Measurements from ENCODE around the gene TMEM63C.

TMEM63C gene, protein sequence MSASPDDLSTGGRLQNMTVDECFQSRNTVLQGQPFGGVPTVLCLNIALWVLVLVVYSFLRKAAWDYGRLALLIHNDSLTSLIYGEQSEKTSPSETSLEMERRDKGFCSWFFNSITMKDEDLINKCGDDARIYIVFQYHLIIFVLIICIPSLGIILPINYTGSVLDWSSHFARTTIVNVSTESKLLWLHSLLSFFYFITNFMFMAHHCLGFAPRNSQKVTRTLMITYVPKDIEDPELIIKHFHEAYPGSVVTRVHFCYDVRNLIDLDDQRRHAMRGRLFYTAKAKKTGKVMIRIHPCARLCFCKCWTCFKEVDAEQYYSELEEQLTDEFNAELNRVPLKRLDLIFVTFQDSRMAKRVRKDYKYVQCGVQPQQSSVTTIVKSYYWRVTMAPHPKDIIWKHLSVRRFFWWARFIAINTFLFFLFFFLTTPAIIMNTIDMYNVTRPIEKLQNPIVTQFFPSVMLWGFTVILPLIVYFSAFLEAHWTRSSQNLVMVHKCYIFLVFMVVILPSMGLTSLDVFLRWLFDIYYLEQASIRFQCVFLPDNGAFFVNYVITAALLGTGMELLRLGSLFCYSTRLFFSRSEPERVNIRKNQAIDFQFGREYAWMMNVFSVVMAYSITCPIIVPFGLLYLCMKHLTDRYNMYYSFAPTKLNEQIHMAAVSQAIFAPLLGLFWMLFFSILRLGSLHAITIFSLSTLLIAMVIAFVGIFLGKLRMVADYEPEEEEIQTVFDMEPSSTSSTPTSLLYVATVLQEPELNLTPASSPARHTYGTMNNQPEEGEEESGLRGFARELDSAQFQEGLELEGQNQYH

DNA sequence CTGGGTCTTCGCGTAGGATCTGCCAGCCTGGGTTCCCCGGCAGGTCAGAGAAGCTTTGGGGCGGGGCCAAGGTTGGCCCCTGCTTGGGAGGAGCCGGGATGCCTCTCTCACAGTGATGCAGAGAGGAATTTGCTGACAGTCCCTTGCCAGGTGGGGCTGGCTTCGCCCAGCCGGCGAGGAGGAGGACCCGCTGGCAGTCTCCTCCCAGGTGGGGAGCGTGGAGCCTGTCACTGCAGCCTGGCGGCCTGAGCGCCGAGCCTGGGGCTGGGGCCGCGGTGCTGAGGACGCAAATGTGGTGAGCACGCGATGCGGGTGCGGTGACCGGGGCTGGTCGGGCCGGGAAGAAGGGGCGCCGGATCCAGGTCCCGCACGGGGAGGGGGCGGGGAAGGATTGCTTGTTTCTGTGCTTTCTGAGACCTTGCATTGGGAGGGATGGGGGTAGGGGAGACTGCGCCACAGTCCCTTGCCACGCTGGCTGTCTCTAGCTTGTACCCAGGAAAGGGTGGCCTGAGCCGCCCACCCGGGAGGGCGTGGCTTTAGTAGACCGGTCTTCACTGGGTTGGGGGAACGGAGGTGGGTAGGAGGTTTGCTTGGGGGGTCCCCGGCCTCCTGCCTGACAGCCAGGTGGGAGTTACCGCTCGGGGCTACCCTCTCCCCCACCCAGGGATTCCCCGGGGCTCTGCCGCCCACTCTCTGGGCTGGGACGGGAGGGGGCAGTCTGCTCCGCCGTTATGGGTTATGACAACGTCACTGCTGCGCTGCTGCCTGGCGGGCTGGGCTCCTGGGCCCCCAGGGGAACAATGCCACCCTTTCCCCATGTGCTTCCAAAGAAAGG lies at the start of gene TMEM63C:
Gene TMEM63C (plus strand): TSS at position 196 of the 835 bp plus-strand sequence. CDS start 37,016 bp downstream, outside the sequence.
- DNase-seq (ENCODE audit: low read depth in 2 of 2) = peak; percentile 9 to 25

DNA sequence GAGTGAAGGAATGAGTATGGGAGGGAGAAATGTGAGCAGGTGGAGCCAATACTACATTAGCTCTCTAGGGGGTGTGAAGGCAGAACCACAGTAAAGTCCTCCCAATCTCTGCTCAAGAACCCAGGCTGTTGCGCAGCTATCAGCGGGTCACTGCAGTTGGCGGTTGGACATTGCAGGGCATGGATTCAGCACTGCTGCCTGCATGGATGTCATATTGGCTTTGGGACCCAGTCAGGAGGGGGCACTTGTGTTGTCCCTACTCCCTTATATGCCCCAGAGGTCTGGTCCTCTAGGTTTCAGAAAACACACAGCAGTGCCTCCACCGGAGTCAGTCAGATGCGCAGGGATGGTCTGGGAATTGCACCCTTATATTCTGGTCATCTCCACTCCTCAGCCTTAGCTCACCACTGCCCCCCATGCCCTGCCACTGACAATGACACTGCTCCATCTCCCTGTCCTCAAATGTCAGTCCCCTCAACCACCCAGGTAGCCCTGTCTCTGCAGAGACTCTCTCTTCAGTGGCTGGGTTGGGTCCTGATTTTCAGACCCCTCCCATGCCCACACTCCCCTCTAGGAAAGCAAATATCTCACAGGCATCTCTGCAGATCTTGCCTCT lies 49.6 kb upstream of the TMEM63C start:
- no peak for DNase-seq (ENCODE audit: low read depth in 2 of 2)

DNA sequence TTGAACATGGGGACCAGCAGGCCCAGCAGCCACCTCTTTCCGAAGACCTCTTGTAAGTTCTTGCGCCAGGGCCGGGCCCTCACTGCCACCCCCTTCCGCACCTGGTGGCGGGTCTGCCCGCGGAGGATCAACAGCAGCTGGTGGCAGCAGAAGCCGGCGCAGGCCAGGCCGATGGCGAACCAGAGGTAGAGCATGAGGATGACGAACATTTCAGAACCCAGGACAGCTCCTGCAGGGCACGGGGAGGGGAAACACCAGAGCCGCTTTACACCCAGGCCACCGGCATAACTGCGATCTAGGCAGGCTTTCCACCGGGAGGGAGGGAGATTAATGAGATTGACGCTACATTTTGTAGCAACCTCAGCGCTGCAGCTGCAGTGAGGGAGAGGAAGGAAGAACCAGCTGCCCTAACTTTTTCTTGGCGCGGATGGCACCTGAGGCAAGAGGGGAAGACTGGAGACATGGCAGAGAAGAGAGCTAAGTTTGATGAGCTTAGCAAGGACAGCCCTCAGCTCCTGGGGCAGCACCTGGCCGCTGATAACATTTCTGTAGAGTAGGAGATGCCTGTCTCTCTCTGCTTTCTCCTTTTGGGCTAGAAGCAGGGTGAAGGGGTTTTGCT lies 47.8 kb upstream of the TMEM63C start:
- no peak for DNase-seq (ENCODE audit: low read depth in 2 of 2)

DNA sequence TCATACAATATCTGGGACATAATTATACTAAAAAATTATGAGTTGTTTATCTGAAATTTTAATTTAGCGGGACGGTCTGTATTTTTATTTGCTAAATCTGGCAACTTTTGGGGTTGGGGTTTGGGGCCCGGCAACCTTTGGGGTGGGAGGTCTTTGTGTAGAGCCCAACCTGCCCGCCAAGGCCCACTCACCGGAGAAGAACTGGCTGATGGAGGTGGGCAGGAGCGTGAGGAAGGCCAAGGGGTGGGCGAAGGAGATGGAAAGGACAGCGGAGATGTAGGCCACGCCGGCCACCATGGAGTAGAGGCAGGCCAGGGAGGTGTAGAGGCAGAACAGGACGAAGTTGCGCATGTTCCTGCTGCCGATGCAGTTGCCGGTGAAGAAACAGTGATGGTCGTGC lies 42.6 kb upstream of the TMEM63C start:
- DNase-seq (ENCODE audit: low read depth in 2 of 2) = no peak

DNA sequence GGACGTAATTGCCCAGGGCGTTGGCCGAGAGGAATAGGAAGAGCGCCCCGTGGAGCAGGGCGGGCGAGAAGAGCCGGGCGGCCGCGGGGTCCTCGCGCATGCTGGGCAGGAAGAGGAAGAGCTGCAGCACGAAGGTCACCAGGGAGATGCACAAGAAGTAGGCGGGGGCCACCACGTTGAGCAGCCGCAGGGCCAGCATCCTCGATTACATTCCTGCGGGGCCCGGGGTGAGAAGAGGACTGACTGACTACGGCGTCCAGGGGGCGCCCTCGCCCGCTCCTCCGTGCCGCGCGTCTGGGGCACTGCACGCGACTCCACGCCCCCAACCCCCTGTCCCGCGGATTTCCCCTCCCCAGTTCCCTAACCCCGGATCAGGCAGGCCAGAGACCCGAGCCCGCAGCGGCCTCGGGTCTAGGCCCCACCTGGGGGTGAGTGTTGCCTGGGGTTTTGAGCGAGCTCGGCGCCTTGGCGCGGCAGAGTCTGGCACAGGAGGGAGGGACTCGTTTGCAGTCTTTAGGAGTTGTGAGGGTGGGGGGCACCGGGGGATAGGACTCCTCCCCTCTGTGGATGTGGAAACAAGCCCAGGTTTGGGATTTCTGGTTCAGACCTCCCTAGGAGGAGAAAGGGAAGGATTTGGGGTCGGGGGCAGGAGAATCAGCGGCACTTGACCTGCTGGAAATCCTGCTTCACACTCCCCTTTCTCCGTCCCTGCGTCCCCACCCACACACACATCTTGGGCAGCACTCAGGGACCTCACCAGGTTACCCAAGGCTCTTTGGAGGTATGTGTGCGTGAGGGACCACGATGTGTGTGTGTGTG lies 41.8 kb upstream of the TMEM63C start:
- no peak for DNase-seq (ENCODE audit: low read depth in 2 of 2)

DNA sequence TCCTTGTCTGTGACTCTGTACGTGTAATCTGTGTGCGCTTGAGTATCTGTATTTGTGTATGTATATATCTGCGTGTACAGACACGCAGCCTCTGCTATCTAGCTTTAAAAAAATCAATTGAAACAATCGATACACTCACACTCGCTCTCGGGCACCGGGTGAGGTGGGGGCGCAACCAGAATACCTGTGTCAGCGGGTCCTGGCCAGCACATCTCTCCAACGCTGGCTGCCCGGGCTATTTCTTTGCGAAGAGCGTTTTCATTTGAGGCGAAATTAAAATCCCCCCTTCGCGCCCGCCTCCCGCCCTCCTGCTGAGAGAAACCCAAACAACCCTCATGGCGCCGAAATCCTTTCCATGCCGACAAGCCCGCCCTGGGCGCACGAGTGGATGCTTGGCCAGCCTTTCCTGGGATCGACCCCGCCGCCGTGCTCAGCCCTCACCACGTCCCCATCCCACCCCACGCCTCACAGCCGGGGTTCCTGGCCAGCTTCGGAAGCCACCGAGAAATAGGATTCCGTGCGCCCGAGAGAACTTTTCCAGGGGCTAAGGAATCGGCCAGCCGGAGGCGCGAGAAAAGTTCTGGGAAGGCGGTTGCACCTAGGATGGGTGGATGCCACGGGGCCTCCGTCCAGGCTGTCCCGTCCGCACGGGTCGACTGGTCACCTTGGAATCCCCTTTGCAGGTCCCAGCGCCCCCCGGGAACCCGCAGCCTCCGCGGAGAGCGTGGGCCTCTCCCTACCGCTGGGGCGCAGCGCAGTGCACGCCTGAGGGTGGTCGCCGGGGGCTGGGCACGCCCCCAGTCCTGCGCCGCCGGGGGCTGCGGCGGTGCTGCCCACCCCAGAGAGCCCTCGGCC lies 41.0 kb upstream of the TMEM63C start:
- DNase-seq (ENCODE audit: low read depth in 2 of 2) = no peak

DNA sequence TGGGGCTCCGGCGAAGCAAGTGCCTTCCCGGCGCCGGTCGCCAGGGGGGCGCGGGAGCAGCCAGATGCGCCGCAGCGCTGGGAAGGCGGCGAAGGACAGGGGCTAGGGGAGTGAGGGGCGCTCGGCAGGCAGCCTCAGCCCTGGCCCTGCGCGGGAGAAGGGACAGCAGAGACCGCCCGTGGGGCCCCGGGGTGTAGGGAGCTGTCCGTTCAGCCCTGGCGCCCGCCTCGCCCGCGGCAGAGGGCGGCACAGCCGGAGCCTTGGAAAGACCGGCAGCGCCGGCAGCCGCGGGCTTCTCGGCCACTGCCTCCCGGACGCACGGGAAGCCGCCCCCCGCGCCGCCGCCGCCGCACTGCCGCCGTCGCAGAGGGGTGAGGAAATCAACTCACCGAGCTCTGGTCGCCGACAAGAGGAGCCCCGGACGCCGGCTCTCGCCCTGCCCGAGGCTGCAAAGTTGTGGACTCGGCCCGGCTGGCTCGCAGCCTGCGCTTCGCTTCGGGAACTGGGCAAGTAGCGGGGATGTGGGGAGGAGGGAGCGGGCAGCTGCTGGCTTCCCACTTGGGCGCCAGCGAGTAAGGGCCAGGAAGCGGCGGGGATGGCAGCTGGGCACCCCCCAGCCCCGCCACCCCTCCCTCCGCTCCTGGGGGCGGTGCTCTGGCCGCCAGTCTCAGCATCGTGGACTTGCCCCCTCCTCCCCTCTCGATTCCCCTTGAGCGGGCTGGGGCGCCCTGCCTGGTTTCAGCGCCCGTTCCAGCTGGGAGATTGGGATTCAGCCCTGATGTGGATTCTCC lies 40.2 kb upstream of the TMEM63C start, which contains the start of gene ZDHHC22:
Gene ZDHHC22 (minus strand): TSS at position 578 of the 791 bp plus-strand sequence. CDS start 2,053 bp downstream, outside the sequence.
- DNase-seq (ENCODE audit: low read depth in 2 of 2) = no peak

DNA sequence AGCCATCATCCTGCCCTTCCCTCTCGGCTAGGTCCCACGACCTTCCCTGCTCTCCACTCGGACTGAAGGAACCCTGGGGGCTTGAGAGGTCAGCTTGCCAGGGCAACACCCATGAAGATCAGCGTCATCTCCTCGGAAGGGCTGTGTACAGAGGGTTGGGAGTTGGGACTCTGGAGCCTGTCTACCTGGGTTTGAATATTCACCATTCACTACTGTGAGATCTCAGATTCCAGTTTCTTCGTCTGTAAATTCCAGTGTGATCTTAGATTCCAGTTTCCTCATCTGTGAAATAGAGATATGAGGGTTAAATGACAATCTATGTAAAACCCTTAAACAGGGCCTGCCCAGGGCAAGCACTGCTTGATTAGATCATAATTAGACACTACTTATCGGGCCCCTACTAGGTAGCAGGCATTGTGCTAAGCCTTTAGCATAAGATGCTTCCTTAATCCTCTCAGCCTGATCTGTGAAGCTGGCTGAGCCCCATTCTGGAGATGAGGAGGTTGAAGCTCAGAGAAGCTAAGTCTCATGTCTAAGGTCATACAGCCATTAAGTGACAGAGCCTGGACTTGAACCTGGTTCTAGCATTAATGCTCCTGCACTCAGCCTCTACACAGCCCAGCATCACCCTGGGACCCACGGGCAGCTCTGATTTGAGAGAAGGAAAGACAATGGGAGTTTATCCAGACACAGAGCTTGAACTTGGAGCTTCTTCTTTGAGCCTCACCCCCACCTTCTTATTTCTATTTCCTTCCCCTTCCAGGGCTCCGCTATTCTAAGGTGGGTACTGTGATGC lies 39.4 kb upstream of the TMEM63C start:
- DNase-seq (ENCODE audit: low read depth in 2 of 2) = no peak

DNA sequence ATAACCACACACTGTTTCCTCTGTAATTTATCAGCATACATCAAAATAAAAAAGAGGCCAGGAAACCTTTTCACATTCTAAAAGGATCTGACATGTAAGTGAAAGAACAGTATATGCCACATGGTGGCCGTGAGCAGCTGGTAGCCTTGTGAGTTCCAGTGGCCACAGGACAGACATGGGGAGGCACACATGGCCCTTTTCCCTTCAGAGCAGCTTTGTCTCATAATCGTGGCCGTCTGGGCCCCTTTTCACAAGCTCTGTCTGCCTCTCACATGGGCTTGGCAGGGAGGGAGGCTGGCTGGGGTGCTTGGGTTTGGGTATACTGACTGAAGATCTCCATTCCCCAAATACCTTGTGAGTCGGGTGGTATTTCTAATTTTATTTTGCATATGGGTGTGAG lies 38.5 kb upstream of the TMEM63C start:
- DNase-seq (ENCODE audit: low read depth in 2 of 2) = no peak

DNA sequence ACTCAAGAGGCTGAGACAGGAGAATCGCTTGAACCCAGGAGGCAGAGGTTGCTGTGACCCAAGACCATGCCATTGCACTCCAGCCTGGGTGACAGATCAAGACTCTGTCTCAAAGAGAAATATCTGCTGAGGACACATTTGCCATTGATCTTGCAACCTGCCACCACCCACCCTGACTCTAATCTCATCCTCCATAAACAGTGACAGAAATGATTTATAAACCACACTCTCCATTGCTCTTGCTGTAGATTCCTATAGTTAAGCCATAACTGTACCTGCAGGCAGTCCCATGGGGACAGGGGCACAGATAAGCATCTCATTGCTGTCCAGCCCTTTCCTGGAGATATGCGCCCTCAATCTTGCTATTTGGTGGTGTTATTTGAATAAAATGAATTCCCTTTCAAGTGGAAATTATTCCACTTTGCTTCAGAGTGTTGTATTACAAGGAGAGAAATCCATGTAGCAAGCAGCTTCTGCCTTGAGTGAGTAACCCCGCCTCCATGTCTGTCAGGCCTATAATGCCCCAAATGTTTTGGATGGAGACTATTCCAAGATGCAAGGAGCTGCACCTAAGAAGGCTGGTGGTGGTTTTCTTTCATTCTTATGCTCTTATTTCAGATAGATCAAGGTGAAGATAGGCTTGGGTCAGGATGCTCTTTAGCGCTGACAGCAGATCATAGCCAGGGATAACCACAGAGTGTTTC lies 37.0 kb upstream of the TMEM63C start:
- no peak for DNase-seq (ENCODE audit: low read depth in 2 of 2)

DNA sequence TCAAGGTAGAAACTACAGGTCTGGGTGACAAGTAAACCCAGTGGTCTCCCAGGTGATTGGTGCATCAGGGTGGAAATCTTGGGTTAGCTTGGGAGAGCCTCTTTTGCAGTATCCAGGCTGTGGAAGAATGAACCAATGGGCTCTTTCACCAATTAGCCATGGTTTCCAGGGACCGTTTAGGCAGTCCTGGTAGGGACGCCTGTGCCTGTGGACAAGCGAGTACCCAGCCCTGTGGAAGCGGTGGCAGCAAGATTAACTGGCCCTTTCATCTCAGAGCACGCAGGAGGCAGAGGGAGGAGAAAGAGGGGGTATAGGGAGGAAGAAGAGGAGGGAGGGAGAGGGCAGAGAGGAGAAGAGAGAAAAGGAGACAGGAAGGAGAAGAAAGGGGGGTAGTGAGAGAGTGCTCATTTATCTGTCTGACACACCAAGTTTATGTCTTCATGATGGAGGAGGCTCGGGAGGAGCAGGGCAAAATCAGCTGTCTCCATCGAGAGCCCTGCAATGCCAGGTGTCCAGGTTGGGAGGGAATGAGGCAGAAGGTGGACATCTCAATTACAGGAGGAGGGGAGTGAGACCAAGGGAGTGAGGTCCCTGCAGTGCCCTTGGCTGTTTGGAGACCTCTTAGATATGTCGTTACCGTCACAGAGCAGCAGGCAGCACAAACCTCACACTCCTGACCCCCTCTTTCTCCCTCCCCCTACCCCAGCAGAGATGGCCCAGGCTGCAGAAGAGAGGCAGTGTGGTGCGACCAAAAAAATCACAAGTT lies 35.4 kb upstream of the TMEM63C start:
- no peak for DNase-seq (ENCODE audit: low read depth in 2 of 2)

DNA sequence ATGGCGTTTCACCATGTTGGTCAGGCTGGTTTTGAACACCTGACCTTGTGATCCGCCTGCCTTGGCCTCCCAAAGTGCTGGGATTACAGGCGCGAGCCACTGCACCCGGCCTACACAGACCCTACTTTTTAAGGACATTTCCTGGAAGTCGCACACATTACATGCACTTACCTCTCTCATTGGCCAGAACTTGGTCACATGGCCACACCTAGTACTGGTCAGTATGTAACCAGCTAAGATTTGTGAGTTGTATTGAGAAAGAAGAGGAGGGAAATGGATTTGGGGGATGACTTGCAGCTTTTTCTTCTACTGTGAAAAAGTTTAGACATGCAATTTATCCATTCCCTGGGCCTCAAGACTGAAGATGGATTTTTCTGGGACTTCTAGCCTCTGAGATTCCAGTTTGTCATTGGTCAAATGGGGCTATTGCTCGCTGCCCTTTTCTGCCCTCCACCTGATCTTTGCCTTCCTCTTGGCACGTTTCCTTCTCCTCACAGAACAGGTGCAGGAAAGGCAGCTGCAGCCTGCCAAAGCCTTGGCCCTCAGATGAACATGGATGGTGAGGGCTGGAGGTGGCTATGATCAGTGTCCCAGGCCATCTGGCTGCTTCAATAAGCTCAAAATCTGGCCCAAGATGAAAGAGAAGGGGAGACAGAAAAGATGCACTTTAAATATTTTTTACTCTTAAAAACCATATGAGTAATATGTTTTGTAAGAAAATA lies 32.9 kb upstream of the TMEM63C start:
- no peak for DNase-seq (ENCODE audit: low read depth in 2 of 2)

DNA sequence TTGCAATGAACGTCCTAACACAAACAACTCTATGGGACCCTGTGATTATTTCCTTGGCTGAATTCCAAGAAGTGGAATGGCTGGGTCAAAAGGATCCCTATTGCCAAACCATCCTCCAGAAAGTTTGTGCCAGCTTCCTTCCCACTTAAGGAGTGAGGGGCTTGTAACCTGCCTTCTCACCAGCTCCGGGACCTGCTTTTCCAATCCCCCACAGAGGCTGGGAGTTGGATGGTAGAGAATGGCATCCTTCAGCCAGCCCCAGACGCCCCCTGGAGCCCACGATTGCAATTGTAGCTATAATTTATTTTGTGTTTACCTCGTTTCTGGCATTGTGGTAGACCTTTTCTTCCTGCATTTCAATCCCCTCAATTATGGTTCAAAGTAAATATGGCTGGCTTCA lies 30.4 kb upstream of the TMEM63C start:
- DNase-seq (ENCODE audit: low read depth in 2 of 2) = no peak

DNA sequence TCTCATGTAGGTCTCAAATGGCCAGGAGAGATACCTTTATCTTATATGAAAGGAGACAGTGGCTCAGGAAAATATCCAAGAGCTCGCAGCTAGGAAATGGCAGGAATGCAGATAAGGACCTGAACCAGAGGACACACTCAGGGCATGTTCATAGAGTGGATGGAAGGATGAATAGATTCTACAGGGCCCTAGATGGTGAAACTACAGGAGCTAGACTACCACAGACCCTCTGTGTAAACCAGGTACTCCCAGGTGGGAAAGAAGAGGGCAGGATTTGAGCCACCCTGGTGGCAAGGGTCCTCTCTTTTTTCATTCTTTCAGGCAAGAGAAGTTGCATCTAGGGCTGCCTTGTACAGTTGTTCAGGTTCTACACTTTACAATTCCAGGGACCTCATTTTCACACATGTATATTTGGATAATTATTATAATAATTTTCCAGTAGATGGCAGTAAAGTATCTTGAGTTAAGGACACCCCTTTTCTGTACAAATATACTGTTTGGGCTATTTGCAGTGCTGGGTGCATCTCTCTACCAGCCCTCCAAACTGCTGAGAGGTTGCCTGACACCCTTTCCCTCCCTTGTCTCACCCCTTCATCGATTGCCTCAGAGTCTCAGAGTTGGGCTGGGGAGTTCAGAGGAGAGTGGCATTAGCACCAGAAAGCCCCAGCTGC lies 29.5 kb upstream of the TMEM63C start:
- DNase-seq (ENCODE audit: low read depth in 2 of 2) = no peak

DNA sequence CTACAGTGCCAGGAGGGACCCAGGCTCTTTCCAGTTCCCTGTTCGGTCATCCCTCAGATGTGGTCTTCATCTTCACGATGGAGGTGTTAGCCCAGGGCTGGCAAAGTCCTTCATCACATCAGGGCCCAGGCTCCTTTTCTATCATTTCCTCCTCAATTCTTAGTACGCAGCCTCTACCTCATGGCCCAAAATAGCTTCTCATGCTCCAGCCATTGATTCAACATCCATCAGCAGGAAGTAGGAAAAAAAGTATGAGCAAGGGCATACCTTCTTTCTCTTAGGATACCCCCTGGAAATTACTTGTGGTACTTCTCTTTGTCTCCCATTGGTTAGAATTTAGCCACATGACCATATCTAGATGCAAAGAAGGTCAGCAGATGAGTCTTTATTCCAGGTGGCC lies 27.8 kb upstream of the TMEM63C start:
- DNase-seq (ENCODE audit: low read depth in 2 of 2) = no peak

Data from activated CD8-positive, alpha-beta memory T cell treated with anti-CD3 and anti-CD28 coated beads for 4 hours (primary cell).